Fibroblast of villous mesenchyme (primary cell): ENCODE data around the gene RIPK3. TPM values are rescaled to one million over a fixed set of nuclear protein-coding genes. Genes with fewer than 3 reads are reported as not detected.
"Not testable (repeated sequence)": the region's sequence is repeated elsewhere in the genome, so short reads cannot be mapped to it uniquely, and the experiment has no call there.

Experiments
- DNase-seq: peaks from one replicate; pipeline ENCODE4 v3.0.0-alpha.2; 2010; ENCODE audit warnings: low read depth
- H3K4me3 ChIP-seq: 2 replicates; pipeline ENCODE4 v1.5.1; 2011; ENCODE audit warnings: low read depth, mild to moderate bottlenecking, low read length
- CTCF ChIP-seq: IDR thresholded peaks from 2 replicates; pipeline ENCODE4 v1.5.1; 2012; ENCODE audit warnings: low read depth, mild to moderate bottlenecking, low read length; ENCODE audit not compliant: insufficient read depth
- total RNA-seq: library from RNA; depleted of rRNA; stranded (reverse); fragments of >200 nt; gene quantifications from 2 replicates; pipeline ENCODE4 v1.2.3, GENCODE V29; 2012

RIPK3 gene
- total RNA-seq, 1 donor: 3.9 TPM

GRCh38 chr14:24364841-24365240 lies 25.1 kb upstream of the RIPK3 start:
- no peak overlapping the region for H3K4me3 ChIP-seq
- TF ChIP-seq CTCF: no peak
- DNase-seq: no peak

- no peak for TF ChIP-seq CTCF
- no peak overlapping the region for H3K4me3 ChIP-seq
- DNase-seq: no peak
Measured at GRCh38 chr14:24363401-24363800, 23.6 kb upstream of the RIPK3 start.

- H3K4me3 ChIP-seq: no peak overlapping the region
- DNase-seq: peak; percentile 30
- TF ChIP-seq CTCF: no peak
Measured at GRCh38 chr14:24362241-24362960, 22.6 kb upstream of the RIPK3 start.

- DNase-seq: no peak
- no peak overlapping the region for H3K4me3 ChIP-seq
- TF ChIP-seq CTCF: no peak
Measured at GRCh38 chr14:24361326-24361725, 21.5 kb upstream of the RIPK3 start.

- no peak for DNase-seq
- H3K4me3 ChIP-seq: no peak overlapping the region
- TF ChIP-seq CTCF: no peak
Measured at GRCh38 chr14:24360281-24360680, 20.5 kb upstream of the RIPK3 start.

- H3K4me3 ChIP-seq: no peak overlapping the region
- no peak for DNase-seq
- TF ChIP-seq CTCF: no peak
Measured at GRCh38 chr14:24356208-24356607, 16.4 kb upstream of the RIPK3 start.

GRCh38 chr14:24355009-24355408 lies 15.2 kb upstream of the RIPK3 start:
- TF ChIP-seq CTCF: no peak
- H3K4me3 ChIP-seq: no peak overlapping the region
- no peak for DNase-seq

GRCh38 chr14:24354482-24354825 lies 14.7 kb upstream of the RIPK3 start:
- DNase-seq, H3K4me3 ChIP-seq: not testable (repeated sequence)
